Prostate gland (tissue), 2 donors: Measurements from ENCODE around the gene MAGI3. TPM values are rescaled to one million over a fixed set of nuclear protein-coding genes. Genes with fewer than 3 reads are reported as not detected.
"Not testable (repeated sequence)": the region's sequence is repeated elsewhere in the genome, so short reads cannot be mapped to it uniquely, and the experiment has no call there.

Source experiments
- DNase-seq: peaks from one replicate; pipeline ENCODE4 v3.0.0-alpha.2; 2019; ENCODE audit warnings: low spot score
- H3K27ac ChIP-seq, 2 donors: fragments of 200-600 bp; sonication (generic); 2 replicates each; pipeline ENCODE4 v1.5.1; 2017 to 2019
- H3K27me3 ChIP-seq: fragments of 200-600 bp; sonication (generic); replicated peaks from 2 replicates; pipeline ENCODE4 v1.5.1; 2019; ENCODE audit not compliant: insufficient read depth
- H3K36me3 ChIP-seq, 2 donors: fragments of 200-600 bp; sonication (generic); 1 replicate in 1 of 2; 2 replicates in 1 of 2; pipeline versions ENCODE4 v1.5.1 to v1.8.1; 2017 to 2019
- H3K4me1 ChIP-seq: fragments of 200-600 bp; sonication (generic); replicated peaks from 2 replicates; pipeline ENCODE4 v1.5.1; 2019
- H3K4me3 ChIP-seq, 2 donors: fragments of 200-600 bp; sonication (generic); 2 replicates each; pipeline ENCODE4 v1.5.1; 2017 to 2019
- H3K9me3 ChIP-seq: fragments of 200-600 bp; sonication (generic); 2 replicates; pipeline ENCODE4 v1.5.1; 2017
- POLR2A ChIP-seq: fragments of 450-650 bp; IDR thresholded peaks from one replicate; pipeline ENCODE4 v1.6.1; 2016; ENCODE audit warnings: antibody characterized with exemption, mild to moderate bottlenecking
- POLR2AphosphoS5 ChIP-seq: sonication (generic); formaldehyde crosslinking; IDR thresholded peaks from one replicate; pipeline ENCODE4 v1.6.1; 2017; ENCODE audit warnings: antibody characterized with exemption
- WGBS: methylation state at CpG from one replicate; pipeline ENCODE4 v1.1.5; 2018; 5-methylcytosine and 5-hydroxymethylcytosine counted together
- intact Hi-C: fragments of 100-400 bp; cut with DNase I; formaldehyde crosslinking; loops from one replicate; pipeline ENCODE4 v1.14.2; 2022
- total RNA-seq, 2 donors: library from RNA; depleted of rRNA; stranded (reverse); fragments of >200 nt; gene quantifications; one replicate each; pipeline ENCODE4 v1.1.0, GENCODE V29; 2016
- TF ChIP-seq, protein P1 (sequence below), 4 experiments: fragments of 200-600 bp in 2 of 4; fragments of 450-650 bp in 2 of 4; sonication (generic) in 2 of 4; IDR thresholded peaks; 1 replicate in 3 of 4; 2 replicates in 1 of 4; pipeline ENCODE4 v1.5.1; 2016 to 2019; ENCODE audit warnings: antibody characterized with exemption in 4 of 4, mild to moderate bottlenecking in 2 of 4, moderate library complexity in 2 of 4

The MAGI3 gene
- total RNA-seq, 2 donors from 2014 or later, result 20.2 to 23.2 TPM

DNA sequence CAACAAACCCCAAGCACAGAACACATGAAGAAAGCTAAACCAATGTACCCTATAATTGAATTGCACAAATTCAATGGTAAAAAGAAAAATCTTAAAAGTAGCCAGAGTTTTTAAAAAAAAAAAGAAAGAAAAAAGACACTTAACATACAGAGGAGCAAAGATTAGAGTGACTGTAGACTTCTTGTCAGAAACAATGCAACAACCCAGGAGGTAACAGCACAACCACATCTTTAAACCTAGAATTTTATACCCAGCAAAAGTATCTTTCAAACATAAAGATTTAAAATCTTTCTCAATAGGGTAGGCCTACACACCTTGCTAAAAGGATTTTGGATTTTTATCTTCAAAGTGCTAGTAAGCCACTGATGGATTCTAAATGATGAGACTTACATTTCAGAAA lies 304.6 kb downstream of the MAGI3 start:
- Histone ChIP-seq H3K36me3 (no peaks in the 10 kb centered on the region), H3K27ac (no peak overlapping the region), H3K4me3 (no peak overlapping the region), H3K4me1 (no peaks in the 10 kb centered on the region), H3K9me3 (no peaks in the 10 kb centered on the region), H3K27me3 (no peaks in the 10 kb centered on the region)
- no peak for TF ChIP-seq POLR2A
- TF ChIP-seq, protein P1, sequence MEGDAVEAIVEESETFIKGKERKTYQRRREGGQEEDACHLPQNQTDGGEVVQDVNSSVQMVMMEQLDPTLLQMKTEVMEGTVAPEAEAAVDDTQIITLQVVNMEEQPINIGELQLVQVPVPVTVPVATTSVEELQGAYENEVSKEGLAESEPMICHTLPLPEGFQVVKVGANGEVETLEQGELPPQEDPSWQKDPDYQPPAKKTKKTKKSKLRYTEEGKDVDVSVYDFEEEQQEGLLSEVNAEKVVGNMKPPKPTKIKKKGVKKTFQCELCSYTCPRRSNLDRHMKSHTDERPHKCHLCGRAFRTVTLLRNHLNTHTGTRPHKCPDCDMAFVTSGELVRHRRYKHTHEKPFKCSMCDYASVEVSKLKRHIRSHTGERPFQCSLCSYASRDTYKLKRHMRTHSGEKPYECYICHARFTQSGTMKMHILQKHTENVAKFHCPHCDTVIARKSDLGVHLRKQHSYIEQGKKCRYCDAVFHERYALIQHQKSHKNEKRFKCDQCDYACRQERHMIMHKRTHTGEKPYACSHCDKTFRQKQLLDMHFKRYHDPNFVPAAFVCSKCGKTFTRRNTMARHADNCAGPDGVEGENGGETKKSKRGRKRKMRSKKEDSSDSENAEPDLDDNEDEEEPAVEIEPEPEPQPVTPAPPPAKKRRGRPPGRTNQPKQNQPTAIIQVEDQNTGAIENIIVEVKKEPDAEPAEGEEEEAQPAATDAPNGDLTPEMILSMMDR (IDR thresholded peaks at IDR 0.05), result no peak
- TF ChIP-seq POLR2AphosphoS5, result no peak
- no peak for DNase-seq
- intact Hi-C loops, result no loop called here

DNA sequence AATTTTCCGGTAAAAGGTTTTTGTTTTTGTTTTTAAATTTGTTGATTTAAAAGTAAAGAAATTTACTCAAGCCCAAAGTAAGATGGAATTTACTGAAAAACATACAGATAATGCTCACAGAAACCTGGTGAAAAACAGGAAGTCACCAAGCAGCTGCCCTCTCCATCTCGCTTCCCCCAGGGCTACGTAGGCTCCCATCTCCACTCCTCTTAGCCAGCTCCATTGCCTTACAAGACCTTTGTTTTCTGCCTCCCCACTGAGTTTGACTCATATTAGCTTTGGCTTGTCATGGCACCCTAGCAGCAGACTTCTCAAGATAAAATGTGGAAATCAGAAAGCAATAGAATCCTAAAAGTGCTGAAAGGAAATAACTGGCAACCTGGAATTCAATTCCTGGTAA lies 311.1 kb downstream of the MAGI3 start:
- WGBS, result 92% methylated on average over 3 of the region's 3 CpGs
- H3K9me3 ChIP-seq, result no peaks in the 10 kb centered on the region
- DNase-seq, result no peak
- H3K27ac ChIP-seq, result no peak overlapping the region
- no peaks in the 10 kb centered on the region for H3K4me1 ChIP-seq
- H3K27me3 ChIP-seq, result no peaks in the 10 kb centered on the region
- intact Hi-C loops, result no loop called here
- no peaks in the 10 kb centered on the region for H3K36me3 ChIP-seq
- no peak overlapping the region for H3K4me3 ChIP-seq
- TF ChIP-seq, protein P1 (IDR thresholded peaks at IDR 0.05), result no peak
- TF ChIP-seq POLR2A (no peak), POLR2AphosphoS5 (no peak)

DNA sequence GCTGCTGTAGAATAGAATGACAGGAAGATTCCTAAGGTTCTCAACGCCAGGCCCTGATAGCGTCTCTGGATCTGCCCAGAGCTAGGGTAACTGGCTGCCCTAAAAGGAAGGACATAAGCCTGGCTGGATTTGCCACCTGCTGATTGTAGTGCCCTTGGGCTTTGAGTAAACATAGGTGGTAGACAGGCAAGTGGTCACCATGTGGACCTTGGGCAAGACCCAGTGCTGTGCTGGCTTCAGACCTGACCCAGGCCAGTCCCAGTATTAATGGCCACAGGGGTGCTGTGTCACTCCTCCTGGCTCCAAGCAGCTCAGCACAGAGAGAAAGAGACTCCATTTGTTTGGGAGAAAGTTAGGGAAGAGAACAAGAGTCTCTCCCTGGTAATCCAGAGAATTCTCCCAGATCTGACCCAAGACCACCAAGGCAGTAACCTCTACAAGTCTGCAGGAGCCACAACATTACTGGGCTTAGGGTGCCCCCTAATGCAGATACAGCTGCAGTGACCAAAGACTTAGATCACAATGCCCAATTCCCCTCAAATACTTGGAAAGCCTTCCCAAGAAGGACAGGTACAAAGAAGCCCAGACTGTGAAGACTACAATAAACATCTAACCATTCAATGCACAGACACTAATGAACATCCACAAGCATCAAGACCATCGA lies 324.4 kb downstream of the MAGI3 start:
- Histone ChIP-seq H3K27me3 (no peaks in the 10 kb centered on the region), H3K36me3 (no peaks in the 10 kb centered on the region), H3K9me3 (no peaks in the 10 kb centered on the region), H3K27ac (no peak overlapping the region), H3K4me1 (no peaks in the 10 kb centered on the region), H3K4me3 (no peak overlapping the region)
- intact Hi-C loops, result no loop called here
- TF ChIP-seq, protein P1 (IDR thresholded peaks at IDR 0.05), result no peak
- TF ChIP-seq POLR2A (no peak), POLR2AphosphoS5 (no peak)
- no peak for DNase-seq
- WGBS, result 94% methylated on average over 3 of the region's 3 CpGs

DNA sequence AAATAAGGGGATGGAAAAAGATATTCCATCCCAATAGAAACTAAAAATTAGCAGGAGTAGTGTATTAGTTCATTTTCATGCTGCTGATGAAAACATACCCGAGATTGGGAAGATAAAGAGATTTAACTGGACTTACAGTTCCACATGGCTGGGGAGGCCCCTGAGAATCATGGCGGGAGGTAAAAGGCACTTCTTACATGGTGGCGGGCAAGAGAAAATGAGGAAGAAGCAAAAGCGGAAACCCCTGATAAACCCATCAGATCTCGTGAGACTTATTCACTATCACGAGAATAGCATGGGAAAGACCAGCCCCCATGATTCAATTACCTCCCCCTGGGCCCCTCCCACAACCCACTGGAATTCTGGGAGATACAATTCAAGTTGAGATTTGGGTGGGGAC lies 327.2 kb downstream of the MAGI3 start:
- H3K27ac ChIP-seq, H3K36me3 ChIP-seq, DNase-seq, H3K27me3 ChIP-seq, H3K4me1 ChIP-seq, intact Hi-C loops, H3K9me3 ChIP-seq, H3K4me3 ChIP-seq: not testable (repeated sequence)
- 97% methylated on average over 6 of the region's 6 CpGs for WGBS

DNA sequence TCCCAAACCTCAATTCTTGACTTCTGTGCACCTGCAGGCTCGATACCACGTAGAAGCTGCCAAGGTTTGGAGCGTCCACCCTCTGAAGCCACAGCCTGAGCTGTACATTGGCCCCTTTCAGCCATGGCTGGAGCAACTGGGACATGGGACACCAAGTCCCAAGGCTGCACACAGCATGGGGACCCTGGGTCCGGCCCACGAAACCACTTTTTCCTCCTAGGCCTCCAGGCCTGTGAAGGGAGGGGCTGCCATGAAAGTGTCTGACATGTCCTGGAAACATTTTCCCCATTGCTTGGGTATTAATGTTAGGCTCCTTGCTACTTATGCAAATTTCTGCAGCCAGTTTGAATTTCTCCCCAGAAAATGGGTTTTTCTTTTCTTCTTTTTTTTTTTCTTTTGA lies 328.3 kb downstream of the MAGI3 start:
- H3K4me3 ChIP-seq, DNase-seq, H3K27ac ChIP-seq, H3K9me3 ChIP-seq, H3K36me3 ChIP-seq, H3K4me1 ChIP-seq, intact Hi-C loops, H3K27me3 ChIP-seq: not testable (repeated sequence)
- WGBS, result 100% methylated on average over 5 of the region's 5 CpGs

DNA sequence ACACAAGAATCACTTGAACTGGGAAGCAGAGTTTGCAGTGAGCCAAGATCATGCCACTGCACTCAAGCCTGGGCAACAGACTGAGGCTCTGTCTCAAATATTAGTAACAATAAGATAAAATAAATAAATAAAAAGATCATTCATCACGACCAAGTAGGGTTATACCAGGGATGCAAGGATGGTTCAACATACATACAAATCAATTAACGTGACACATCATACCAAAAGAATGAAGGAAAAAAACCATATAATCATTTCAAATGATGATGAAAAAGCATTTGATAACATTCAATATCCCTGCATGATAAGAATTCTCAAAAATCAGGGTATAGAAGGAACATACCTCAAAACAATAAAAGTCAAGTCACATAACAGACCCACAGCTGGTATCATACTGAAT lies 330.7 kb downstream of the MAGI3 start:
- no peaks in the 10 kb centered on the region for H3K4me1 ChIP-seq
- no peak overlapping the region for H3K4me3 ChIP-seq
- WGBS, result 95% methylated on average over 2 of the region's 2 CpGs
- TF ChIP-seq, protein P1 (IDR thresholded peaks at IDR 0.05), result no peak
- TF ChIP-seq POLR2A, result no peak
- TF ChIP-seq POLR2AphosphoS5, result no peak
- H3K27me3 ChIP-seq, result no peaks in the 10 kb centered on the region
- intact Hi-C loops, result no loop called here
- no peak overlapping the region for H3K27ac ChIP-seq
- DNase-seq, result no peak
- H3K9me3 ChIP-seq, result no peaks in the 10 kb centered on the region
- no peaks in the 10 kb centered on the region for H3K36me3 ChIP-seq
